ENCODE results near the gene PKP3. TPM values are rescaled to one million over a fixed set of nuclear protein-coding genes. Genes with fewer than 3 reads are reported as not detected.

PKP3 gene
- total and polyA plus RNA-seq, 9 of the 15 experiments (the other 6 are each of a cell fraction or from before 2014, with no cell fraction given): 0.11 to 110 (median 30.7) TPM

DNA sequence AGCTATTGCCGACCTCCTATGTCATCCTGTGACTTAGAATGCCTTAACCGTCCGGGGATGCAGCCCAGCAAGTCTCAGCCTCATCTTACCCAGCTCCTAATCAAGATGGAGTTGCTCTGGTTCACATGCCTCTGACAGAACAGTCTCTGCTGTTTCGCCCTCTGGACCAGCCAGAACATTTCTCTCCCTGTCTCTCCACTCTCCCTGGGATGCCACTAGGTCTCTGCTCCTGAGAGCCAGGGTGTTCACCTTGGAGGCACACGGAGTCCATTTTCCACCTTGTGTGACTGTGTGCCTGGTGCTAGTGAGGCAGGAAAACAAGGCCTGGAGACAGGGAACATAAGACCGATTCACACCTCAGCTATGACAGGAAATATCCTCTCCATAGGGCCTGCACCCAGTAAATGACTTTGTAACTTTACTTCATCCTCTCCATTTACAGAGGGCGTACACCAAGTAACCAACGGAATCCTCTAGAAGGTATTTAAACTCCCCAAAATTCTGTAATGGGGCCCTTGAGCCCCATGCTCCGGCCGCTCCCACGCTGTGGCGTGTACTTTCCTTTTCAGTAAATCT is 41.5 kb upstream of the PKP3 start (continued):
- TF ChIP-seq KLF6 (CRISPR knock-in tag; IDR thresholded peaks at IDR 0.05; ENCODE audit: borderline replicate concordance): peak; percentile 97
- TF ChIP-seq, protein P1, sequence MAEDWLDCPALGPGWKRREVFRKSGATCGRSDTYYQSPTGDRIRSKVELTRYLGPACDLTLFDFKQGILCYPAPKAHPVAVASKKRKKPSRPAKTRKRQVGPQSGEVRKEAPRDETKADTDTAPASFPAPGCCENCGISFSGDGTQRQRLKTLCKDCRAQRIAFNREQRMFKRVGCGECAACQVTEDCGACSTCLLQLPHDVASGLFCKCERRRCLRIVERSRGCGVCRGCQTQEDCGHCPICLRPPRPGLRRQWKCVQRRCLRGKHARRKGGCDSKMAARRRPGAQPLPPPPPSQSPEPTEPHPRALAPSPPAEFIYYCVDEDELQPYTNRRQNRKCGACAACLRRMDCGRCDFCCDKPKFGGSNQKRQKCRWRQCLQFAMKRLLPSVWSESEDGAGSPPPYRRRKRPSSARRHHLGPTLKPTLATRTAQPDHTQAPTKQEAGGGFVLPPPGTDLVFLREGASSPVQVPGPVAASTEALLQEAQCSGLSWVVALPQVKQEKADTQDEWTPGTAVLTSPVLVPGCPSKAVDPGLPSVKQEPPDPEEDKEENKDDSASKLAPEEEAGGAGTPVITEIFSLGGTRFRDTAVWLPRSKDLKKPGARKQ (CRISPR knock-in tag; IDR thresholded peaks at IDR 0.05): 0 out of 2 replicates have a peak, but pooled peaks have one; percentile 87
- no peak for TF ChIP-seq POLR2AphosphoS2 (IDR thresholded peaks at IDR 0.05; ENCODE audit: low read length)
- no peak for TF ChIP-seq EZH2 (IDR thresholded peaks at IDR 0.05; ENCODE audit: borderline replicate concordance, low read depth, low read length)
- no peak for TF ChIP-seq RBM15 (IDR thresholded peaks at IDR 0.05; ENCODE audit: insufficient read depth, low read length)
- peak; percentile 99 for TF ChIP-seq SMAD4 (CRISPR knock-in tag; conservative IDR thresholded peaks at IDR 0.05)
- TF ChIP-seq, protein P2, sequence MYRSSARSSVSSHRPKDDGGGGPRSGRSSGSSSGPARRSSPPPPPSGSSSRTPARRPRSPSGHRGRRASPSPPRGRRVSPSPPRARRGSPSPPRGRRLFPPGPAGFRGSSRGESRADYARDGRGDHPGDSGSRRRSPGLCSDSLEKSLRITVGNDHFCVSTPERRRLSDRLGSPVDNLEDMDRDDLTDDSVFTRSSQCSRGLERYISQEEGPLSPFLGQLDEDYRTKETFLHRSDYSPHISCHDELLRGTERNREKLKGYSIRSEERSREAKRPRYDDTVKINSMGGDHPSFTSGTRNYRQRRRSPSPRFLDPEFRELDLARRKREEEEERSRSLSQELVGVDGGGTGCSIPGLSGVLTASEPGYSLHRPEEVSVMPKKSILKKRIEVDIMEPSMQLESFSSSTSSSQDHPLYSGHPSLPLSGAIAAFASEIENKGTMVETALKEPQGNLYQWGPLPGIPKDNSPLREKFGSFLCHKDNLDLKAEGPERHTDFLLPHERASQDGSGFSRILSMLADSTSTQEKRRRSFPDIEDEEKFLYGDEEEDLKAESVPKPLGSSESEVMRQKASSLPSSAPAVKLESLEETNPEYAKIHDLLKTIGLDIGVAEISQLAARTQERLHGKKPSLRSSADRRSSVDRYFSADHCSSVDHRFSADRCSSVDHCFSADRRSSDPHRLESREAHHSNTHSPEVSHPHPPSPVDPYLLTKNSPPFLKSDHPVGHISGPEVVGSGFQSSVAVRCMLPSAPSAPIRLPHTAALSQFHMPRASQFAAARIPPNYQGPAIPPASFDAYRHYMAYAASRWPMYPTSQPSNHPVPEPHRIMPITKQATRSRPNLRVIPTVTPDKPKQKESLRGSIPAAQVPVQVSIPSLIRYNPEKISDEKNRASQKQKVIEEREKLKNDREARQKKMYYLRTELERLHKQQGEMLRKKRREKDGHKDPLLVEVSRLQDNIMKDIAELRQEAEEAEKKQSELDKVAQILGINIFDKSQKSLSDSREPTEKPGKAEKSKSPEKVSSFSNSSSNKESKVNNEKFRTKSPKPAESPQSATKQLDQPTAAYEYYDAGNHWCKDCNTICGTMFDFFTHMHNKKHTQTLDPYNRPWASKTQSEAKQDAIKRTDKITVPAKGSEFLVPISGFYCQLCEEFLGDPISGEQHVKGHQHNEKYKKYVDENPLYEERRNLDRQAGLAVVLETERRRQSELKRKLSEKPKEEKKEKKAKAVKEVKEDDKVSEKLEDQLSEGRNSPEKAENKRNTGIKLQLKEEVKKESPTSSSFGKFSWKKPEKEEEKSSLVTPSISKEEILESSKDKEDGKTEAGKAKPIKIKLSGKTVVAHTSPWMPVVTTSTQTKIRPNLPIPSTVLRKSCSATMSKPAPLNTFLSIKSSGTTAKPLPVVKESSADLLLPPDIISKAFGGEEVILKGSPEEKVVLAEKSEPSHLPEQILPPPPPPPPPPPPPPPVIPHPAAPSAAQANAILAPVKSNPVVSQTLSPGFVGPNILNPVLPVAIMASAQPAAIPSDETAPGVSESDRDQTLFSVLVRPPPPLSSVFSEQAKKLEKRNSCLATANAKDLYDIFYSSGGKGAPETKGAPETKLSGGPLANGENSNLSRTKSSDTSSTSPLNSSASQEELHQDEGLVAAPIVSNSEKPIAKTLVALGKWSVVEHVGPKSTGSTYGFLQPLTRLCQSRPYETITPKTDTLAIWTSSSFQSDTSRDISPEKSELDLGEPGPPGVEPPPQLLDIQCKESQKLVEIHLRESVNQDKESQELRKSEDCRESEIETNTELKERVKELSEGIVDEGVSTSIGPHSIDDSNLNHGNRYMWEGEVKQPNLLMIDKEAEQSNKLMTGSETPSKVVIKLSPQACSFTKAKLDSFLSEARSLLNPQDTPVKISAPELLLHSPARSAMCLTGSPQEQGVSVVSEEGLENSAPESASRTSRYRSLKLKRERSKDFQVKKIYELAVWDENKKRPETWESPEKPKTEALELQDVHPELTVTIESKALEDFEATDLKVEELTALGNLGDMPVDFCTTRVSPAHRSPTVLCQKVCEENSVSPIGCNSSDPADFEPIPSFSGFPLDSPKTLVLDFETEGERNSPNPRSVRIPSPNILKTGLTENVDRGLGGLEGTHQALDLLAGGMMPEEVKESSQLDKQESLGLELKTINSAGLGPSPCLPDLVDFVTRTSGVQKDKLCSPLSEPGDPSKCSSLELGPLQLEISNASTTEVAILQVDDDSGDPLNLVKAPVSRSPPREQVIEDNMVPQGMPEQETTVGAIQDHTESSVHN (IDR thresholded peaks at IDR 0.05; ENCODE audit: borderline replicate concordance in 1 of 2, low read depth in 1 of 2): no peak
- TF ChIP-seq ZKSCAN1 (IDR thresholded peaks at IDR 0.05; ENCODE audit: low read depth, low read length): no peak
- TF ChIP-seq CXXC5 (CRISPR knock-in tag; IDR thresholded peaks at IDR 0.05): peak; percentile 97
- no peak for TF ChIP-seq ZNF778 (CRISPR knock-in tag; IDR thresholded peaks at IDR 0.05)
- TF ChIP-seq, protein P3, sequence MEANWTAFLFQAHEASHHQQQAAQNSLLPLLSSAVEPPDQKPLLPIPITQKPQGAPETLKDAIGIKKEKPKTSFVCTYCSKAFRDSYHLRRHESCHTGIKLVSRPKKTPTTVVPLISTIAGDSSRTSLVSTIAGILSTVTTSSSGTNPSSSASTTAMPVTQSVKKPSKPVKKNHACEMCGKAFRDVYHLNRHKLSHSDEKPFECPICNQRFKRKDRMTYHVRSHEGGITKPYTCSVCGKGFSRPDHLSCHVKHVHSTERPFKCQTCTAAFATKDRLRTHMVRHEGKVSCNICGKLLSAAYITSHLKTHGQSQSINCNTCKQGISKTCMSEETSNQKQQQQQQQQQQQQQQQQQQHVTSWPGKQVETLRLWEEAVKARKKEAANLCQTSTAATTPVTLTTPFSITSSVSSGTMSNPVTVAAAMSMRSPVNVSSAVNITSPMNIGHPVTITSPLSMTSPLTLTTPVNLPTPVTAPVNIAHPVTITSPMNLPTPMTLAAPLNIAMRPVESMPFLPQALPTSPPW (CRISPR knock-in tag; IDR thresholded peaks at IDR 0.05): peak; percentile 23; the same call in 1 of the 2 replicates
- no peak for TF ChIP-seq NR2F6 (CRISPR knock-in tag; IDR thresholded peaks at IDR 0.05)
- TF ChIP-seq HDAC2 (IDR thresholded peaks at IDR 0.05): no peak
- no peak for TF ChIP-seq PHF20 (IDR thresholded peaks at IDR 0.05; ENCODE audit: partially characterized antibody)
- TF ChIP-seq HDAC1 (IDR thresholded peaks at IDR 0.05): no peak
- no peak for TF ChIP-seq PRMT5 (CRISPR knock-in tag; IDR thresholded peaks at IDR 0.05)
- peak; percentile 96 for TF ChIP-seq HIVEP1 (CRISPR knock-in tag; IDR thresholded peaks at IDR 0.05)
- no peak for TF ChIP-seq CREB1 (IDR thresholded peaks at IDR 0.05)
- no peak for TF ChIP-seq CREB1 (CRISPR knock-in tag; IDR thresholded peaks at IDR 0.05)

Measured in K562 (cell line).